NAMALWA (cell line): ENCODE results near the gene CDH4.

ENCODE experiments used
- DNase-seq: peaks from one replicate; pipeline ENCODE4 v3.0.0-alpha.2; 2015; ENCODE audit warnings: low spot score

CDH4 gene

GRCh38 chr20:61301711-61302525 lies 49.9 kb downstream of the CDH4 start:
- DNase-seq = no peak

- DNase-seq = no peak
Measured at GRCh38 chr20:61303217-61303616, 51.2 kb downstream of the CDH4 start.

- no peak for DNase-seq
Measured at GRCh38 chr20:61303675-61304074, 51.6 kb downstream of the CDH4 start.

DNA sequence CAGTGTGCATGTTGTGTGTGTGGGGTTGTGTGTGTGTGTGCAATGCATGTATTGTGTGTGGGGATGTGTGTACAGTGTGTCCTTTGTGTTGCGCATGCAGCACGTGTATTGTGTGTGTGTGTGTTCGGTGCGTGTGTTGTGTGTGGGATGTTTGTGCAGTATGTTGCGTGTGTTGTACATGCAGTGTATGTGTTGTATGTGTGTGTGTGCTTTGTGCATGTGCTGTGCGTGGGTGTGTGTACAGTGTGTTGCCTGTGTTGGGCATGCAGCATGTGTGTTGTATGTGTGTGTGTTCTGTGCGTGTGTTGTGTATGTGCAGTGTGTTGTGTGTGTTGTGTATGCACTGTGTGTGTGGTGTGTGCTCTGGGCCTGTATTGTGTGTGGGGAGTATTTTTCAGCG lies 52.7 kb downstream of the CDH4 start:
- DNase-seq = no peak

DNA sequence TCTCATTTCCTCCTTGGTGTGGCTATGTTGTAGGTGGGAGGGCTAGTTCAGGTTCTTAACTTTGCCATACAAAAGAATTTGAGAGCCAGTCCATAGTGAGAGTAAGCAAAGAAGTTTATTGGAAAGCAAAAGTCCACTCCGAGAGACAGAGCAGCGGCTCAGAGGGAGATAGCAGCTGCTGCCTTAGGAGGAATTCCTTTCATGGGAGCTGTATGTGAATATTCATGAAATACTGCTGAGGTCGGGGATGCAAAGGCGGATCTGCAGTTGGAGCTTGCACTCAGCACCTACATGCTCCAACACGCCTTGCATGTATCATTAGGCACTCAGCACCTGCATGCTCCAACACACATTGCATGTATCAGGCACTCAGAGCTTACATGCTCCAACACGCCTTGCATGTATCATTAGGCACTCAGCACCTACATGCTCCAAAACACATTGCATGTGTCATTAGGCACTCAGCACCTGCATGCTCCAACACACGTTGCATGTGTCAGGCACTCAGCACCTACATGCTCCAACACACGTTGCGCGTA lies 54.9 kb downstream of the CDH4 start:
- DNase-seq = no peak

DNA sequence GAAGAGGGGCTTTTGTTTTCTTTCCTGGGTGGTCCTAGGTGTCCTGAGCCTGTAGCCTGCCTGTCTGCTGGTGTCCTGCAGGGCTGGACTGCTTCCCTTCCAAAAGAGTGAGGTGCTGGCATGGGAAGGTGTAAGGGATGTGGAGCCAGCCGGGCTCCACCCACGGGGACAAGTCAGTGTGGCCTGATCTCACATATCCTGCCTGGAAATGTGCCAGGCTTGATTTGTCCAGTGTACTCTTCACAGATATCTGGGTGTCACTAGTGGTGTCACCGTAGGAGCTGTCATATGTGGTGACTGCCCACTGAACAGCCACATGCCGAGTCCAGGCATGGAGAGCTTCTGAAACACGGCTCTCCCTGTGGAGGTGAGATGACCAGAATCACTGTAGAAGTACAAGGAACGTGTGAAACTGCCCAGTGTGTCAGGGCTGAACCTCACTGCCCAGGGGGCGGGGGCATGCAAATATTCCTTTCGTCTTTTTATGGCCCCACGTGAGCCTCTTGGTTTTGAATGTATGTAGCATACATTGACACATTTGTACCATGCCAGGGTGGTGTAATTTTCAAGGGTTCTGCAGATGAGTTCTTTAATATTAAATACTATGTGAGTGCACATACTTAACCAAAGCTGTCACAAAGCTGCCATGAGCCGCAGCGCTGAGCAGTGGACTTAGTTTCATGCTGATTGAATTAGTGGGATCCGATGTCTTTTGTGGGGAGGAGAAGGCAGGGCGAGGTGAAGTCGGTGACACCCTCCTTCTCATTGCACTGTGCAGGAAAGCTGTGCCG lies 55.8 kb downstream of the CDH4 start:
- DNase-seq = no peak

GRCh38 chr20:61308477-61308774 lies 56.4 kb downstream of the CDH4 start:
- DNase-seq = no peak

- no peak for DNase-seq
Measured at GRCh38 chr20:61310954-61311353, 58.9 kb downstream of the CDH4 start.

GRCh38 chr20:61311656-61312387 lies 59.8 kb downstream of the CDH4 start:
- no peak for DNase-seq

- no peak for DNase-seq
Measured at GRCh38 chr20:61312925-61313324, 60.9 kb downstream of the CDH4 start.

- no peak for DNase-seq
Measured at GRCh38 chr20:61313396-61313795, 61.3 kb downstream of the CDH4 start.

GRCh38 chr20:61314326-61315010 lies 62.4 kb downstream of the CDH4 start:
- DNase-seq = no peak

- DNase-seq = no peak
Measured at GRCh38 chr20:61315319-61315718, 63.3 kb downstream of the CDH4 start.

- no peak for DNase-seq
Measured at GRCh38 chr20:61316346-61316745, 64.3 kb downstream of the CDH4 start.

DNA sequence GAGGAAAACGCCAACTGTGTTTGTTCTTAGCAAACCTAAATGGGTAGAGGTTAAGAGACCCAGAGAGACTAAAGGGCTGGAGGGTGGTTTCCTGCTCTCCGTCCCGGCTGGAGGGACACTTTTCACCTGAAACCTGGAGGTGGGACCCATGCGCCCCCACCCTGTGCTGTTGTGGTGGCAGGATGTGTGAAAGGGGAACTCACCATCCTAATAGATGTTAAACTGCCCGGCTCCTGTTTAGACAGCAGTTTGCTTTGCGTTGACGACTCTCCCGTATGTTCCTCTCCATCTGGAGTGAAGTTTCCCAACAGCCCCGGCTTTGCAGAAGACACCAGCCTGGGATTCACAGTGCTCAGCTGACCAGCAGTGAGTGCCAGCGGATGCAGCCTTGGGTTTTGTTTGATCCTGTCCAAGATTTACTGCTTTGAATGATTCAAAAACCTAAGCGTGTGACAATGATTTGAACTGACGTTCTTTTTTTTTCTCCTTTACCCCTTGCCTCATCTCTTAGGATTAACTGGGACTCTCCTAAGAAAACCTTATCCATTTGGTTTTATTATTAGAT lies 66.0 kb downstream of the CDH4 start:
- DNase-seq = no peak

- no peak for DNase-seq
Measured at GRCh38 chr20:61320691-61321425, 68.8 kb downstream of the CDH4 start.

DNA sequence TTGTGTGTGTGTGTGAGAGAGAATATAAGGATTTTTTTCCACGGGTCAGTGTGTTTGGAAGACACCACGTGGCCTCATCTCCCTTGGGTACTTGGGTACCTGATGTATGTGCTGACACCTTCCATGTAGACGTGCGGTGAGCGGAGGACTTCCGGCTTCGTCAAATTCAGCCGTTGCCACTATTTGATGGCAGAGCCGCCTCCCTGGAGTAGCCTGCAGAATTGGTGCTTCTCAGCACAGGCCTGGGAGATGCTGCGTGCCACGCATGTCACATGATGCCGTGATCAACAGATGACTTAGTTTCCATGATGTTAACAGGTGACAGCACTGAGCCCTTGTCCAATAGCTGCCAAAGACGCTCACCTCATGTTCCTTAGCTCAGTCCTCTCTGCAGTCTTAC lies 69.4 kb downstream of the CDH4 start:
- no peak for DNase-seq

DNA sequence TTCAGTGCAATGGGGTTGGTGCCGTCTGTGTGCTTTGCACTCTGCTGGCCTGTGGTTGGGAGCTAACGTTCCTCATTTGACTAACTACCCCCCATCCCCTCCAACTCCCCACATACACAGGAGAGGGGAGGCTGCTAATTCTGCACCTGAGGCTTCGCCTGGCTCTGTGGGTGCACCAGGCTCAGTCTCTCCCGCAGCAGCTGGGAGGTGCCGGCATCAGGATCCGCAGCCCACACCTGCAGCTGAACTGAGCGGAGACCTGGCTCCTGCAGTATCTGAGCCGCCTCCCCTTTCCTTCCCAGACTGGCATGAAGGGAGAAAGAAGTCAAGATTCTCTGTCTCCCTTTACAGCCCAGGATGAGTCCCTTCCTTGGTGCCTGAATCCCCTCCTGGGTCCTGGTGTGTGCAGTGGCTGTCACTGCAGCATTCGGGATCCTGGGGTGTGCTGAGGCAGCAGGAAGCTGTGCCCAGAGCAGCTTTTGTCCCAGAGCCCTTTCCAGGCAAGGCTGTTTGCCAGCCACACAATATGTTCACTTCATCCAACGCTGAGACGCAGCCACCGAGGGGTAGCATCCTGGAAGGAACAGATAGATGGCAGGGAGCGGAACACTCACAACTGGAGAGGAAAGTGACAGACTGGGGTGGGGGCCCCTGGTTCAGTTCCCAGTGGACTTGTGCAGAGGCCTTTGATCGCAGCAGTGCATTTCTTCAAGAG lies 70.2 kb downstream of the CDH4 start:
- DNase-seq = no peak

DNA sequence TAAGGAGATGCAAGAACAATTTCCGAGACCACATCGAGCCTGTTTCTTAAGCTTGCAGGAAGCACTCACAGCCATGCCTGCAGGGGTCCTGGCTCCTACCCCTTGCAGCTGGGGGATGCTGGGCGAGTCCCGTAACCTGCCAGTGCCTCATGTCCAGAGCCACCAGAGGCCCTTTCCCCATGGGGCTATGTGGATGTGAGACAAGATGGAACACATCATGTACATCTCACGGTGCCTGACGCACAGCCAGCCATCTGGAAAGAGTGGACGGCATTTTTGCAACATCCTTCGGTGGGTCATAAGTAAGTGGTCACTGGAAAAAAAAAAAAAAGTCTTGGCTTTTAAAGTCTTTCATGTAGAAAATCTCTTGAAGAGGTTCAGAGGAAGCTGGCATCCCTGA lies 72.8 kb downstream of the CDH4 start:
- no peak for DNase-seq

- no peak for DNase-seq
Measured at GRCh38 chr20:61325718-61326117, 73.7 kb downstream of the CDH4 start.
